ENCODE data around the gene AP3B2. TPM values are rescaled to one million over a fixed set of nuclear protein-coding genes. Genes with fewer than 3 reads are reported as not detected.
A peak's percentile ranks its signal among the peaks of the same experiment; 100 is the strongest.
"Not testable (repeated sequence)": the region's sequence is repeated elsewhere in the genome, so short reads cannot be mapped to it uniquely, and the experiment has no call there.

The AP3B2 gene
- total RNA-seq, result 0.17 TPM in 1 of 2 replicates, not detected in the other

GRCh38 chr15:82709421-82710207 lies at the start of gene AP3B2:
TSS of gene AP3B2 (minus strand) at chr15:82709875. CDS start at chr15:82709706, 169 bp downstream.
- peak; percentile 56 for DNase-seq

- DNase-seq, result peak; percentile 4
Measured at GRCh38 chr15:82751308-82751707, 41.6 kb upstream of the AP3B2 start.

DNA sequence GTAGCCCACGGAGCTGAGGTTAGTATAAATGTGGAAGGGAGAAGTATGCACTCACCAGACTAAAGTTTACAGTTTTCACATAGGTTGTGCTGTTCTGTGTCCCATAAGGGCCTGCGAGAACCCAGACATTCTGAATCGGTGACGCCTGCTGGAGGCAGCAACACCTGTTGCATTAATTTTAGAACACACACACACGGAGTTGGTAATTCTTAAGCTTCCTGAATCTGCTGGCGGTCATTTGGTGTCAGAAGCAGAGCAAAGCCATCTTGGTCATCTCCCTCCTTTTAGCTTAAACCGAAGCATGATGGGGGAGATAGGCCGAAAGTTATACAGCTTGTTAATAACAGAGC lies 41.1 kb upstream of the AP3B2 start:
- DNase-seq, result peak; percentile 41

GRCh38 chr15:82749951-82750830 lies 40.5 kb upstream of the AP3B2 start:
- DNase-seq, result peak; percentile 95

- no peak for DNase-seq
Measured at GRCh38 chr15:82748315-82748714, 38.6 kb upstream of the AP3B2 start.

DNA sequence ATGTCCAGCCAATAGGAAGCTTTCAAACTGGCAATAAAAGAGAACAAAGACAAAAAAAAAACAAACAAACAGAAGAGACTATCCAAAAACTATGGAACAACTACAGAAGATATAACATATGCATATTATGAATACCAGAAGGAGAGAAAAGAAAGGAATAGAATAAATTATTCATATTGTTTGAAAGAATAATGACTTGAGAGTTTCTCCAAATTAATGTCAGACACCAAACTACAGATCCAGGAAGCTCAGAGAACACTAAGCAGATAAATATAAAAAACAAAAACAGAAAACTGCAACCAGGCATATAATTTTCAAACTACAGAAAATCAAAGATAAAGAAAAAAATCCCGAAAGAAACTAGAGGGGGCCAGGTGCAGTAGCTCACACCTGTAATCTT lies 34.1 kb upstream of the AP3B2 start:
- no peak for DNase-seq

DNA sequence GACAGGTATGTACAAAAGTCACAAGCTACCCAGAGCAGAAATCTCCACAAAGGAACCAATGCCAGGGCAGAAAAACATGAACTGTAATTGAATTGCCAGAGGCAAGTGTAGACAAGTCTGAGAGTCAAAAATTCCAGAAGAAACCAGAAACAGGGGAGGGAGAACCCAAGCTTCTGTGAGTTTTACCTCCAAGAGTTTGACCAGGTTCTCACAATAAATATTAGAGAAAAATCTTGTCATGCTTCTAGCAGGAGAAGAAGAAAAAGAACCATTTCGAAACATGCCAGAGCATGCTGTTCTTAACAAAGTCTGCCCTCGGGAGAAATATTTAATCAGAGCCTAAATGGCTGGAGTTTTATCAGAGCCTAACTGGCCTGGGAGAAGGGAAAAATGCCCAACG lies 32.5 kb upstream of the AP3B2 start:
- DNase-seq, result no peak

DNA sequence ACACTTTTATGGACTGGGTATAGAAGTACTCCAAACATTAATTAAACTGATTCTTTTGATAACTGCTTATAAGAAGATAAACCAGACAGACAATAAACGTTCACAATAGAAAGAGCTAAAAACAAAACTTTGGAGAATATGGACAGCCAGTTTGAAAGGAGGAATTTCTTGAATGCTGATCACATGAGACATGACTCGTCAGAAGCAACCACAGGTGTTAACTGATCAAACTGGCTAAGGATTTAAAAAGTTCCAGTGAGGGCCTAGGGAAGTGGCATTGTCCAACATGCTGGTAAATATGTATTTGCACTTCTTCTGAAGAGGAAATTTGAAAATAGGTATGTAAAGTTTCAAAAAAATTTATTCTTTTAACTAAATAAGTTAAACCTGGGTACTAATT lies 29.4 kb upstream of the AP3B2 start:
- no peak for DNase-seq

- no peak for DNase-seq
Measured at GRCh38 chr15:82737975-82738374, 28.3 kb upstream of the AP3B2 start.

- DNase-seq, result no peak
Measured at GRCh38 chr15:82731527-82731926, 21.9 kb upstream of the AP3B2 start.

DNA sequence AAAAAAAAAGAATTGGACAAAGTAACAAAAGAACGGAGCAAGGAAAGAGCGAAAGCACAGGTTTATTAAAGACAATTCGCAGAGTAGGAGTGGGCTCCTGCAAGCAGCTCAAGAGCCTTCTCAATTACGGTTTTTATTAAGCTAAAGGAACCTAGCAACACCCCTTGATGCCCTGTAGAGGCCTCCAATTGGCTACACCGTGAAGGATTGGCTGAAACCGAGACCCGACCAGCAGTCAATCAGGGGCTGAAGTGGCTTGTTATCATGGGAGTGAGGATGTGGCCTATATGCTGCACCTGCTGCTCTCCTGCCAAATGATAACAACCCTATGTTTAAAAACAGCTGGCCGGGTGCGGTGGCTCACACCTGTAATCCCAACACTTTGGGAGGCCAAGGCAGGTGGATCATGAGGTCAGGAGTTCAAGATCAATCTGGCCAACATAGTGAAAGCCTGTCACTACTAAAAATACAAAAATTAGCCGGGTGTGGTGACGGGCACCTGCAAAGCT lies 20.4 kb upstream of the AP3B2 start:
- no peak for DNase-seq

GRCh38 chr15:82726816-82727215 lies 17.1 kb upstream of the AP3B2 start:
- DNase-seq, result no peak

DNA sequence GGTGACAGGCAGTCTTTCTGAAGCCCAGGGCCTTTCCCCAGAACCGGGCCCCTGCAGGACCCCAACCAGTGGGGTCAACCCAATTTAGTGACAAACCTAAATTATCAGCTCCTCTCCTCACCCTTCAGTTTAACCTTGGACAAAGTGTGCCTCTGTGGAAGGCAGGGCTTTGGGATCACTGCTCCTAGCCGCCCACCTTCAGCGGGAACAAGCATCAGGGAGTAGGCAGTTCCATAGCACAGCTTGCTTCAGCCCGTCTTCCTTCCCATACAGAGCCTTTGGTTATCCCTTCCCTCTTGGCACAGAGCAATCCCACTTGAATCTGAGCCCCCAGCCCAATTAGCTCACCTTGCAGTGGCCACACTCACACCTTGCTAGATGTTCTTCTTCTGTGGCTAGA lies 5.3 kb upstream of the AP3B2 start:
- DNase-seq, result no peak

- no peak for DNase-seq
Measured at GRCh38 chr15:82714016-82714415, 4.3 kb upstream of the AP3B2 start.

DNA sequence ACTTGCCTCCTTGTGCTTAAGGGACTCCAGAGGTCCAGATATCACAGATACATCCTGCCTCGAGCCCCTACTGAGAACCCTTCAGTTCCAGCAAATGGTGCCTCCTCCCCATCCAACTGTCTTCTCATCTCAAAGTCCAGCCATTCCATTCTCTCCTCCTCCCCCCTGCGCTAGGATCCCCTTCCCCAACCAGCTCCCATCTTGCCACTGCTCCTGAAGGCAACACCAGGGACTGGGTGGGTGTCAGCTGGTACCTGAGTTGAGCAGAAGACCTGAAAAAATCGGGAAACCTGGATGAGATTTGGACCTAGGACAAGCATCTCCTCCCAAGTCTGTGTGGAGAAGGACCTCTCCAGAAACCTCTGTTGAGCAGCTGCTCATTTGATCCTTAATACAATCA lies 2.4 kb upstream of the AP3B2 start:
- no peak for DNase-seq

DNA sequence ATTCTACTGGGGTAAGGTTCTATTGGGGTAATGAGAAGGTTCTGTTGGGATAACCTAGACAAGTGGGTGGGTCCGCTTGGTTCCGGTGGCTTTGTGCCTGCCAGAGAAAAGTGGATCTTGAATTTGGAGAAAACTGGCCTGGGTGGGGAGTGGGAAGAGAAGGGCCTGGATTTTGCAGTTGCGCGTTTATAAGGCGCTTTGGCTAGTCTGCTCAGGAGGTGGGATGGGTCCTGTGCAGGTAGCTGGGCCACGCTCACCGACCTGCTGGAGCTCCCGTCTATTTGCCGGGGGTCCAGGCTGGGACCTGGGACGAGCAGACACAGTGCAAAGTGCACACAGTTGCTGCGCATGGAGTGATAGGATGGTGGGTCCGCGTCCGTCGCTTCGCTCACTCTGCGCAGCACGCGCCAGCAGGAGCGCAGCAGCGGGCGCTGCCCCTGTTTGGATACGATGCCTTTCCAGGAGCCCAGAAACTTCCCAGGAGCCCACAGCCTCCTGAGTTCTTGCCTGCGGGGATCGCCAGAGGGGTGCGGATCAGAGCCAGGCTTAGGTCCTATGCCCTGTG lies 1.3 kb upstream of the AP3B2 start:
- no peak for DNase-seq

GRCh38 chr15:82710208-82710555 lies 507 bp upstream of the AP3B2 start:
- no peak for DNase-seq

- no peak for DNase-seq
Measured at GRCh38 chr15:82709081-82709420, 624 bp downstream of the AP3B2 start.

GRCh38 chr15:82705856-82706255 lies 3.8 kb downstream of the AP3B2 start:
- not testable (repeated sequence) for DNase-seq

- DNase-seq, result no peak
Measured at GRCh38 chr15:82699726-82700125, 9.9 kb downstream of the AP3B2 start.

GRCh38 chr15:82698711-82699345 lies 10.8 kb downstream of the AP3B2 start:
- DNase-seq, result no peak

- DNase-seq, result no peak
Measured at GRCh38 chr15:82697735-82698407, 11.8 kb downstream of the AP3B2 start.

DNA sequence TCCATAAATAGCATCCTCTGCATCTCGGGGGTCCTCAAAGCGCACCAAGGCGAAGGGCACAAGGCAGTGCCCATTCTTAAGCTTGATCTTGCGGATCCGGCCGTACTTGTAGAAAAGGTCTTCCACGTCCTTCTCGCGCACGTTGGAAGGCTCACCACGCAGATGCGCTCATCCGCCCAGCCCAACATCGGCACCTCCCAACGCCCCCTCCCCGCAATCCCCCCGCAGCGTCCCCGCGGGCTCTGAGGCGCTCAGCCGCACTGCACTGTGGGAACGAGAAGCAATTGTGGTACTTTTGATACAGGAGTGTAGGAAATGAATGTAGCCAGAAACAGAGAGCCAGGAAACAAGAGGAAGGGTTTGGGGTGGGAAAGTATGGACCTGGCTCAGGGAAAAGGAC lies 17.5 kb downstream of the AP3B2 start:
- DNase-seq, result no peak
